Fibroblast of lung (primary cell): ENCODE data around the gene CAMTA1. TPM values are rescaled to one million over a fixed set of nuclear protein-coding genes. Genes with fewer than 3 reads are reported as not detected.
A peak's percentile ranks its signal among the peaks of the same experiment; 100 is the strongest.

Experiments used
- DNase-seq, 2 donors: peaks; one replicate each; pipeline versions ENCODE4 v3.0.0 to v3.0.0-alpha.2; 2010; ENCODE audit warnings: low read depth in 2 of 2
- H2AFZ ChIP-seq: 2 replicates; pipeline ENCODE4 v1.5.1; 2012; ENCODE audit warnings: low read length, control low read depth, inconsistent platforms
- H3K27ac ChIP-seq: 2 replicates; pipeline ENCODE4 v1.5.1; 2011; ENCODE audit warnings: low read length, control low read depth; ENCODE audit not compliant: insufficient read depth
- H3K27me3 ChIP-seq: 2 replicates; pipeline ENCODE4 v1.5.1; 2011; ENCODE audit warnings: mild to moderate bottlenecking, low read length; ENCODE audit not compliant: control insufficient read depth, insufficient read depth
- H3K36me3 ChIP-seq: 2 replicates; pipeline ENCODE4 v1.5.1; 2011; ENCODE audit warnings: low read length; ENCODE audit not compliant: control insufficient read depth, insufficient read depth
- H3K4me1 ChIP-seq: 2 replicates; pipeline ENCODE4 v1.5.1; 2011; ENCODE audit warnings: low read length; ENCODE audit not compliant: control insufficient read depth, insufficient read depth; ENCODE audit errors: extremely low read depth
- H3K4me2 ChIP-seq: 2 replicates; pipeline ENCODE4 v1.5.1; 2011; ENCODE audit warnings: low read length, control low read depth; ENCODE audit not compliant: insufficient read depth; ENCODE audit errors: extremely low read depth
- H3K4me3 ChIP-seq, 4 experiments: fragments of 200-600 bp in 1 of 4; sonication (generic) in 1 of 4; replicated peaks in 1 of 4; 2 replicates each; pipeline ENCODE4 v1.5.1; 2011 to 2016; ENCODE audit warnings: low read length in 4 of 4, low read depth in 3 of 4, mild to moderate bottlenecking in 3 of 4, control low read depth in 2 of 4, inconsistent platforms in 1 of 4, mixed read lengths in 1 of 4; ENCODE audit not compliant: insufficient read depth in 1 of 4; ENCODE audit errors: control extremely low read depth in 1 of 4
- H3K79me2 ChIP-seq: 2 replicates; pipeline ENCODE4 v1.5.1; 2012; ENCODE audit warnings: mild to moderate bottlenecking, low read length, inconsistent platforms; ENCODE audit not compliant: control insufficient read depth, insufficient read depth
- H3K9ac ChIP-seq: 2 replicates; pipeline ENCODE4 v1.5.1; 2011; ENCODE audit warnings: mild to moderate bottlenecking, low read length, control low read depth; ENCODE audit not compliant: insufficient read depth
- H3K9me3 ChIP-seq: 2 replicates; pipeline ENCODE4 v1.5.1; 2012; ENCODE audit warnings: low read depth, low read length; ENCODE audit not compliant: control insufficient read depth, insufficient read depth
- H4K20me1 ChIP-seq: 2 replicates; pipeline ENCODE4 v1.5.1; 2011; ENCODE audit warnings: low read length; ENCODE audit not compliant: control insufficient read depth, insufficient read depth; ENCODE audit errors: extremely low read depth
- CTCF ChIP-seq, 2 donors: IDR thresholded peaks in 1 of 2; conservative IDR thresholded peaks in 1 of 2; 1 replicate in 1 of 2; 2 replicates in 1 of 2; pipeline ENCODE4 v1.5.1; 2011 to 2012; ENCODE audit warnings: low read length in 2 of 2, control low read depth in 1 of 2, inconsistent platforms in 1 of 2, low read depth in 1 of 2, mild to moderate bottlenecking in 1 of 2
- EZH2 ChIP-seq: IDR thresholded peaks from 2 replicates; pipeline ENCODE4 v1.5.1; 2012; ENCODE audit warnings: low read length, control low read depth, mild to moderate bottlenecking; ENCODE audit errors: missing control alignments
- polyA plus RNA-seq, 2 donors: library from polyadenylated mRNA; depleted of rRNA in 1 of 2; stranded (reverse) in 1 of 2; unstranded in 1 of 2; fragments of >200 nt; gene quantifications; 2 replicates each; pipeline ENCODE4 v1.2.1, GENCODE V29; 2011 to 2012; ENCODE audit warnings: missing spikeins in 1 of 2
- total RNA-seq: library from RNA; depleted of rRNA; stranded (reverse); fragments of >200 nt; gene quantifications from 2 replicates; pipeline ENCODE4 v1.2.1, GENCODE V29; 2014

Gene CAMTA1
- total and polyA plus RNA-seq, 2 donors (not counting 1 experiment from before 2014, with no cell fraction given): 47.6 to 86.0 TPM

GRCh38 chr1:7751174-7751573, 965.9 kb downstream of the CAMTA1 start:
- Histone ChIP-seq H3K27ac (no peak overlapping the region), H3K36me3 (no peaks in the 10 kb centered on the region), H3K4me2 (no peak overlapping the region), H4K20me1 (no peaks in the 10 kb centered on the region), H3K4me3 (no peak overlapping the region), H3K79me2 (no peaks in the 10 kb centered on the region), H2AFZ (no peak overlapping the region), H3K4me1 (no peaks in the 10 kb centered on the region), H3K27me3 (peaks cover 3% of the 10 kb centered on the region), H3K9ac (no peak overlapping the region), H3K9me3 (no peaks in the 10 kb centered on the region)
- no peak for DNase-seq
- TF ChIP-seq EZH2 (no peak), CTCF (conservative IDR thresholded peaks at IDR 0.05 in 1 of 2, IDR thresholded peaks at IDR 0.05 in 1 of 2; ENCODE audit: low read depth in 1 of 2, low read length in 2 of 2) (no peak)

- Histone ChIP-seq H3K79me2 (no peaks in the 10 kb centered on the region), H2AFZ (peak overlapping the region; percentile 95), H3K9me3 (no peaks in the 10 kb centered on the region), H4K20me1 (no peaks in the 10 kb centered on the region), H3K27me3 (peaks cover 3% of the 10 kb centered on the region), H3K36me3 (no peaks in the 10 kb centered on the region), H3K4me2 (peak overlapping the region; percentile 90), H3K27ac (no peak overlapping the region), H3K4me3 (peak overlapping the region; percentile 49 to 69 (median 59)), H3K9ac (peak overlapping the region; percentile 37), H3K4me1 (no peaks in the 10 kb centered on the region)
- peak; percentile 60 to 77 for DNase-seq
- TF ChIP-seq CTCF (conservative IDR thresholded peaks at IDR 0.05 in 1 of 2, IDR thresholded peaks at IDR 0.05 in 1 of 2; ENCODE audit: low read depth in 1 of 2, low read length in 2 of 2): peak; percentile 76 to 81
- no peak for TF ChIP-seq EZH2
These were observed 967.5 kb downstream of the CAMTA1 start for GRCh38 chr1:7752512-7753417.

- Histone ChIP-seq H3K79me2 (no peaks in the 10 kb centered on the region), H3K4me3 (no peak overlapping the region), H3K4me1 (no peaks in the 10 kb centered on the region), H3K27ac (no peak overlapping the region), H4K20me1 (no peaks in the 10 kb centered on the region), H3K9me3 (no peaks in the 10 kb centered on the region), H3K4me2 (no peak overlapping the region), H3K36me3 (no peaks in the 10 kb centered on the region), H2AFZ (no peak overlapping the region), H3K27me3 (peaks cover 3% of the 10 kb centered on the region), H3K9ac (no peak overlapping the region)
- TF ChIP-seq EZH2: no peak
- TF ChIP-seq CTCF (conservative IDR thresholded peaks at IDR 0.05 in 1 of 2, IDR thresholded peaks at IDR 0.05 in 1 of 2; ENCODE audit: low read depth in 1 of 2, low read length in 2 of 2): no peak
- no peak for DNase-seq
These were observed 968.4 kb downstream of the CAMTA1 start for GRCh38 chr1:7753641-7754040.
